Trophoblast cell (in vitro differentiated cells and primary cell): Measurements from ENCODE around the gene AMDHD2.
"Not testable (repeated sequence)": the region's sequence is repeated elsewhere in the genome, so short reads cannot be mapped to it uniquely, and the experiment has no call there.

Source experiments
- DNase-seq, 2 donors: peaks; one replicate each; pipeline ENCODE4 v3.0.0-alpha.2; 2016
- H2AFZ ChIP-seq: 2 replicates; pipeline ENCODE4 v1.6.1; 2013; ENCODE audit warnings: low read length, moderate library complexity, mild to moderate bottlenecking; ENCODE audit not compliant: insufficient read depth, poor library complexity
- H2AK5ac ChIP-seq: 2 replicates; pipeline ENCODE4 v1.6.1; 2013; ENCODE audit warnings: mild to moderate bottlenecking, low read length
- H2BK120ac ChIP-seq: 2 replicates; pipeline ENCODE4 v1.6.1; 2013; ENCODE audit warnings: low read length, mild to moderate bottlenecking, moderate library complexity; ENCODE audit not compliant: insufficient read depth, poor library complexity
- H2BK12ac ChIP-seq: 2 replicates; pipeline ENCODE4 v1.6.1; 2013; ENCODE audit warnings: mild to moderate bottlenecking, low read length, moderate library complexity
- H2BK5ac ChIP-seq: 2 replicates; pipeline ENCODE4 v1.6.1; 2013; ENCODE audit warnings: low read length, low read depth, moderate library complexity, mild to moderate bottlenecking; ENCODE audit not compliant: poor library complexity
- H3K14ac ChIP-seq: 2 replicates; pipeline ENCODE4 v1.6.1; 2013; ENCODE audit warnings: mild to moderate bottlenecking, low read length
- H3K18ac ChIP-seq: 2 replicates; pipeline ENCODE4 v1.6.1; 2013; ENCODE audit warnings: mild to moderate bottlenecking, low read length
- H3K23ac ChIP-seq: 2 replicates; pipeline ENCODE4 v1.6.1; 2013; ENCODE audit warnings: low read length
- H3K27ac ChIP-seq: 2 replicates; pipeline ENCODE4 v1.5.1; 2013; ENCODE audit warnings: low read depth, mild to moderate bottlenecking, inconsistent platforms, low read length, moderate library complexity
- H3K27me3 ChIP-seq: 2 replicates; pipeline ENCODE4 v1.6.1; 2013; ENCODE audit warnings: inconsistent platforms, mild to moderate bottlenecking, low read length, moderate library complexity; ENCODE audit not compliant: insufficient read depth
- H3K36me3 ChIP-seq, 2 experiments: 1 replicate in 1 of 2; 2 replicates in 1 of 2; pipeline ENCODE4 v1.6.1; 2013; ENCODE audit warnings: low read length in 2 of 2, mild to moderate bottlenecking in 2 of 2, moderate library complexity in 1 of 2; ENCODE audit not compliant: insufficient read depth in 2 of 2, control insufficient read depth in 1 of 2
- H3K4ac ChIP-seq: 2 replicates; pipeline ENCODE4 v1.6.1; 2013; ENCODE audit warnings: low read depth, mild to moderate bottlenecking, low read length, moderate library complexity
- H3K4me1 ChIP-seq, 2 experiments: 1 replicate in 1 of 2; 2 replicates in 1 of 2; pipeline ENCODE4 v1.6.1; 2013; ENCODE audit warnings: low read length in 2 of 2, mild to moderate bottlenecking in 2 of 2, moderate library complexity in 1 of 2; ENCODE audit not compliant: insufficient read depth in 2 of 2, control insufficient read depth in 1 of 2
- H3K4me2 ChIP-seq: 2 replicates; pipeline ENCODE4 v1.6.1; 2013; ENCODE audit warnings: inconsistent platforms, mild to moderate bottlenecking, low read length, moderate library complexity
- H3K4me3 ChIP-seq: 2 replicates; pipeline ENCODE4 v1.5.1; 2013; ENCODE audit warnings: mild to moderate bottlenecking, low read depth, low read length, inconsistent platforms
- H3K79me1 ChIP-seq: one replicate; pipeline ENCODE4 v1.6.1; 2013; ENCODE audit warnings: low read length
- H3K79me2 ChIP-seq: 2 replicates; pipeline ENCODE4 v1.6.1; 2013; ENCODE audit warnings: low read length, mild to moderate bottlenecking; ENCODE audit not compliant: control insufficient read depth, insufficient read depth, poor library complexity
- H3K9ac ChIP-seq: 2 replicates; pipeline ENCODE4 v1.6.1; 2013; ENCODE audit warnings: mild to moderate bottlenecking, low read length
- H3K9me3 ChIP-seq: 2 replicates; pipeline ENCODE4 v1.6.1; 2013; ENCODE audit warnings: low read depth, mild to moderate bottlenecking, control low read depth, inconsistent platforms, low read length; ENCODE audit not compliant: insufficient read depth
- H4K12ac ChIP-seq: 2 replicates; pipeline ENCODE4 v1.6.1; 2013; ENCODE audit warnings: low read depth, mild to moderate bottlenecking, low read length, moderate library complexity
- H4K8ac ChIP-seq: 2 replicates; pipeline ENCODE4 v1.6.1; 2013; ENCODE audit warnings: low read depth, mild to moderate bottlenecking, low read length, moderate library complexity
- H4K91ac ChIP-seq: one replicate; pipeline ENCODE4 v1.6.1; 2013; ENCODE audit warnings: low read depth, mild to moderate bottlenecking, low read length, moderate library complexity
- WGBS: extraction: QIAGEN DNeasy Blood & Tissue Kit; methylation state at CpG from one replicate; pipeline ENCODE4 v1.1.7; 2013; ENCODE audit warnings: missing lambda C conversion rate; ENCODE audit not compliant: insufficient read length, insufficient coverage; ENCODE audit errors: extremely low coverage; 5-methylcytosine and 5-hydroxymethylcytosine counted together

AMDHD2 gene

DNA sequence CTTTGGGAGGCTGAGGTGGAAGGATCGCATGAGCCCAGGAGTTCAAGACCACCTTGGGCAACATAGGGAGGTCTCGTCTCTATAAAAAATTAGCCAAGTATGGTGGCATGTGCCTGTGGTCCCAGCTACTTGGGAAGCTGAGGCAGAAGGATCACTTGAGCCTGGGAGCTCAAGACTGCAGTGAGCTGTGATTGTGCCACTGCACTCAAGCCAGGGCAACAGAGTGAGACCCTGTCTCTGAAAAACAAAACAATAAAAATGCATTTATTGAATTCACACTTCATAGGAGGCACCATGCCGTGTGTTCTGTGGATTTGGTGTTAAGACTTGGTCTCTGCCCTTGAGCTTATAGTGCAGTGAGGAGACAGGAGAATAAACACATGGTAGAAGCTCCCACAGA is 42.8 kb upstream of the AMDHD2 start:
- WGBS, result no CpG with 5 or more reads among the region's 3 CpGs

DNA sequence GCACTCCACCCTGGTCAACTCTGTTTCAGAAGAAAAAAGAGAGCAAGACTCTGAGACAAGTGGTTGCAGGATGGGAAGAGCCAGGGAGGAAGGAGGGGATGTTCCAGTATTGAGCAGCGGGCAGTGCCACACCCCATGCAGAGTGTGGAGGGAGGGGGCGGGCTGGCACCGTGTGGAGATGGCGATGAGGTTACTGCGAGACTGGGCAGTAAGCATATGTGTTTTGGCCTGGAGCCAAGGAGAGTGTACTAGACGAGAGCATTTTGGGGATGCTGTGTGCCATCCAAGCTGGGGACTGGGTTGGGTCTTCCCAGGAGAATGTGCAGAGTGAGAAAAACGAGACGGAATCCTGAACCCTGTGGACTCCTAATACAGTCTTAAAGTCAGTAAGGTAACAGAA is 41.9 kb upstream of the AMDHD2 start:
- Histone ChIP-seq H3K18ac (no peak overlapping the region), H3K27ac (no peak overlapping the region), H3K4me2 (no peak overlapping the region), H4K8ac (no peak overlapping the region), H2AFZ (no peak overlapping the region), H3K4ac (no peak overlapping the region), H3K79me2 (peaks cover 6% of the 10 kb centered on the region), H2BK5ac (no peak overlapping the region), H3K4me1 (peaks cover 16 to 17% of the 10 kb centered on the region in 2 experiments), H4K12ac (no peak overlapping the region), H3K36me3 (no peaks in the 10 kb centered on the region), H2BK120ac (no peak overlapping the region), H3K27me3 (peaks cover 8% of the 10 kb centered on the region), H2AK5ac (no peak overlapping the region), H3K23ac (no peak overlapping the region), H3K79me1 (peaks cover 5% of the 10 kb centered on the region), H3K14ac (no peak overlapping the region), H3K9ac (no peak overlapping the region), H4K91ac (no peak overlapping the region), H3K4me3 (no peak overlapping the region), H3K9me3 (peaks cover 4% of the 10 kb centered on the region), H2BK12ac (no peak overlapping the region)
- WGBS, result no CpG with 5 or more reads among the region's 8 CpGs
- DNase-seq, result no peak

More for the DNA sequence above, 42.8 kb upstream of the AMDHD2 start:
- Histone ChIP-seq H3K36me3 (no peaks in the 10 kb centered on the region), H2AK5ac (no peak overlapping the region), H4K12ac (no peak overlapping the region), H3K27ac (no peak overlapping the region), H3K23ac (no peak overlapping the region), H2BK120ac (no peak overlapping the region), H3K4me2 (no peak overlapping the region), H3K27me3 (peaks cover 18% of the 10 kb centered on the region), H3K9me3 (peaks cover 6% of the 10 kb centered on the region), H3K9ac (no peak overlapping the region), H4K8ac (no peak overlapping the region), H2AFZ (no peak overlapping the region), H3K4me1 (peaks cover 16 to 18% of the 10 kb centered on the region in 2 experiments), H3K79me1 (peaks cover 5% of the 10 kb centered on the region), H4K91ac (no peak overlapping the region), H2BK12ac (no peak overlapping the region), H3K14ac (no peak overlapping the region), H3K79me2 (peaks cover 6% of the 10 kb centered on the region), H3K4me3 (no peak overlapping the region), H3K4ac (no peak overlapping the region), H3K18ac (no peak overlapping the region), H2BK5ac (no peak overlapping the region)
- no peak for DNase-seq

DNA sequence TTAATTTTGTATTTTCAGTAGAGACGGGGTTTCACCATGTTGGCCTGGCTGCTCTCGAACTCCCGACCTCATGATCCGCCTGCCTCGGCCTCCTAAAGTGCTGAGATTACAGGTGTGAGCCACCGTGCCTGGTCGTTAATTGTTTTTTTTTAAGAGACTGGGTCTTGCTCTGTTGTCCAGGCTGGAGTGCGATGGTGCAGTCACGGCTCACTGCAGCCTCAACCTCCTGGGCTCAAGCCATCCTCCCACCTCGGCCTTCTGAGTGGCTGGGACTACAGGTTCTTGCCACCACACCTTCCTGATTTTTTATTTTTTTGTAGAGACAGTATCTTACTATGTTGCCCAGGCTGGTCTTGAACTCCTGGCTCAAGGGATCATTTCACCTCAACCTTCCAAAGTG is 40.2 kb upstream of the AMDHD2 start:
- H3K79me2 ChIP-seq, H3K14ac ChIP-seq, H3K9ac ChIP-seq, H3K4me1 ChIP-seq, H3K27ac ChIP-seq, H2AFZ ChIP-seq, H3K9me3 ChIP-seq, H3K18ac ChIP-seq, H2BK5ac ChIP-seq, H3K27me3 ChIP-seq, H3K4ac ChIP-seq, H2BK120ac ChIP-seq, H3K23ac ChIP-seq, DNase-seq, H2AK5ac ChIP-seq, H3K36me3 ChIP-seq, H4K12ac ChIP-seq, H3K79me1 ChIP-seq, H3K4me2 ChIP-seq, H3K4me3 ChIP-seq, H4K91ac ChIP-seq, H4K8ac ChIP-seq, H2BK12ac ChIP-seq: not testable (repeated sequence)
- no CpG with 5 or more reads among the region's 10 CpGs for WGBS

DNA sequence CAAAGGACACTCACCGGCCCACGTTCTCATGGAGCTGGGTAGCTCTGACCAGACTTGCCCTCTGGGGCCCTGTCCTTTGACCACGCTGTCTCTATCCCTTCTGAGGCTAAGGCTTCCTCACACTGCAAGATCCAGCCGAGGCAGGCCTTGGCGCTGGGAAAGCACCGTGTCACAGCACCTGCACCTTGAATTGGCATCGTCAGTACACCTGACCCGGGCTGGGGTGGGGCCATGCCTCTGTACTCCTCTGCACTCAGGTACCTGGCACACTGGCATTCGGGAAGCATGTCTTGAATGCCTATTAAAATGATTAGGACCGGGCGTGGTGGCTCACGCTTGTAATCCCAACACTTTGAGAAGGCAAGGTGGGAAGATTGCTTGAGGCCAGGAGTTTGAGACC is 39.2 kb upstream of the AMDHD2 start:
- Histone ChIP-seq H3K4ac (no peak overlapping the region), H3K36me3 (no peaks in the 10 kb centered on the region), H3K79me2 (no peaks in the 10 kb centered on the region), H3K79me1 (no peaks in the 10 kb centered on the region), H3K27ac (no peak overlapping the region), H3K27me3 (no peaks in the 10 kb centered on the region), H2AFZ (no peak overlapping the region), H3K23ac (no peak overlapping the region), H4K12ac (no peak overlapping the region), H3K9me3 (peaks cover 2% of the 10 kb centered on the region), H3K18ac (no peak overlapping the region), H2BK5ac (no peak overlapping the region), H3K14ac (no peak overlapping the region), H4K91ac (no peak overlapping the region), H2AK5ac (no peak overlapping the region), H2BK120ac (no peak overlapping the region), H3K4me3 (no peak overlapping the region), H2BK12ac (no peak overlapping the region), H4K8ac (no peak overlapping the region), H3K4me2 (no peak overlapping the region), H3K4me1 (peaks cover 2% of the 10 kb centered on the region in 2 experiments), H3K9ac (no peak overlapping the region)
- no peak for DNase-seq
- no CpG with 5 or more reads among the region's 12 CpGs for WGBS
